Prostate gland (tissue), 2 donors: Measurements from ENCODE around the gene DIP2B. TPM values are rescaled to one million over a fixed set of nuclear protein-coding genes. Genes with fewer than 3 reads are reported as not detected.

ENCODE experiments used
- DNase-seq: peaks from one replicate; pipeline ENCODE4 v3.0.0-alpha.2; 2019; ENCODE audit warnings: low spot score
- H3K27ac ChIP-seq, 2 donors: fragments of 200-600 bp; sonication (generic); 2 replicates each; pipeline ENCODE4 v1.5.1; 2017 to 2019
- H3K27me3 ChIP-seq: fragments of 200-600 bp; sonication (generic); replicated peaks from 2 replicates; pipeline ENCODE4 v1.5.1; 2019; ENCODE audit not compliant: insufficient read depth
- H3K36me3 ChIP-seq, 2 donors: fragments of 200-600 bp; sonication (generic); 1 replicate in 1 of 2; 2 replicates in 1 of 2; pipeline versions ENCODE4 v1.5.1 to v1.8.1; 2017 to 2019
- H3K4me1 ChIP-seq: fragments of 200-600 bp; sonication (generic); replicated peaks from 2 replicates; pipeline ENCODE4 v1.5.1; 2019
- H3K4me3 ChIP-seq, 2 donors: fragments of 200-600 bp; sonication (generic); 2 replicates each; pipeline ENCODE4 v1.5.1; 2017 to 2019
- H3K9me3 ChIP-seq: fragments of 200-600 bp; sonication (generic); 2 replicates; pipeline ENCODE4 v1.5.1; 2017
- CTCF ChIP-seq, 4 experiments: fragments of 200-600 bp in 2 of 4; fragments of 450-650 bp in 2 of 4; sonication (generic) in 2 of 4; IDR thresholded peaks; 1 replicate in 3 of 4; 2 replicates in 1 of 4; pipeline ENCODE4 v1.5.1; 2016 to 2019; ENCODE audit warnings: antibody characterized with exemption in 4 of 4, mild to moderate bottlenecking in 2 of 4, moderate library complexity in 2 of 4
- POLR2A ChIP-seq: fragments of 450-650 bp; IDR thresholded peaks from one replicate; pipeline ENCODE4 v1.6.1; 2016; ENCODE audit warnings: antibody characterized with exemption, mild to moderate bottlenecking
- POLR2AphosphoS5 ChIP-seq: sonication (generic); formaldehyde crosslinking; IDR thresholded peaks from one replicate; pipeline ENCODE4 v1.6.1; 2017; ENCODE audit warnings: antibody characterized with exemption
- WGBS: methylation state at CpG from one replicate; pipeline ENCODE4 v1.1.5; 2018; 5-methylcytosine and 5-hydroxymethylcytosine counted together
- intact Hi-C: fragments of 100-400 bp; cut with DNase I; formaldehyde crosslinking; loops from one replicate; pipeline ENCODE4 v1.14.2; 2022
- total RNA-seq, 2 donors: library from RNA; depleted of rRNA; stranded (reverse); fragments of >200 nt; gene quantifications; one replicate each; pipeline ENCODE4 v1.1.0, GENCODE V29; 2016

DIP2B gene
- total RNA-seq, 2 donors from 2014 or later = 23.2 to 56.3 TPM

- 90% methylated on average over 2 of the region's 2 CpGs for WGBS
- Histone ChIP-seq H3K27me3 (no peaks in the 10 kb centered on the region), H3K9me3 (no peaks in the 10 kb centered on the region), H3K4me1 (no peaks in the 10 kb centered on the region), H3K36me3 (no peaks in the 10 kb centered on the region), H3K4me3 (no peak overlapping the region), H3K27ac (no peak overlapping the region)
- intact Hi-C loops = no loop called here
- no peak for DNase-seq
- TF ChIP-seq POLR2A (no peak), POLR2AphosphoS5 (no peak), CTCF (IDR thresholded peaks at IDR 0.05) (no peak)
Observed at GRCh38 chr12:50525422-50525821, 20.6 kb downstream of the DIP2B start.

- Histone ChIP-seq H3K36me3 (no peaks in the 10 kb centered on the region), H3K27me3 (no peaks in the 10 kb centered on the region), H3K4me3 (no peak overlapping the region), H3K4me1 (peaks cover 5% of the 10 kb centered on the region), H3K9me3 (no peaks in the 10 kb centered on the region), H3K27ac (no peak overlapping the region)
- intact Hi-C loops = no loop called here
- no peak for DNase-seq
- 100% methylated on average over 5 of the region's 5 CpGs for WGBS
- TF ChIP-seq POLR2AphosphoS5 = no peak
- no peak for TF ChIP-seq POLR2A
- no peak for TF ChIP-seq CTCF (IDR thresholded peaks at IDR 0.05)
Observed at GRCh38 chr12:50527359-50527726, 22.6 kb downstream of the DIP2B start.

- no peak overlapping the region for H3K4me3 ChIP-seq
- H3K27ac ChIP-seq = no peak overlapping the region
- no peak for DNase-seq
- no peaks in the 10 kb centered on the region for H3K36me3 ChIP-seq
- intact Hi-C loops = no loop called here
- 96% methylated on average over 1 of the region's 1 CpG for WGBS
- no peak for TF ChIP-seq POLR2A
- TF ChIP-seq POLR2AphosphoS5 = no peak
- no peak for TF ChIP-seq CTCF (IDR thresholded peaks at IDR 0.05)
- H3K4me1 ChIP-seq = peaks cover 5% of the 10 kb centered on the region
- no peaks in the 10 kb centered on the region for H3K27me3 ChIP-seq
- H3K9me3 ChIP-seq = no peaks in the 10 kb centered on the region
Observed at GRCh38 chr12:50528800-50529199, 24.0 kb downstream of the DIP2B start.

- Histone ChIP-seq H3K27ac (no peak overlapping the region), H3K27me3 (no peaks in the 10 kb centered on the region), H3K4me3 (no peak overlapping the region), H3K4me1 (peaks cover 5% of the 10 kb centered on the region), H3K9me3 (no peaks in the 10 kb centered on the region), H3K36me3 (no peaks in the 10 kb centered on the region)
- intact Hi-C loops = no loop called here
- 93% methylated on average over 3 of the region's 3 CpGs for WGBS
- TF ChIP-seq POLR2A (no peak), POLR2AphosphoS5 (no peak)
- no peak for DNase-seq
Observed at GRCh38 chr12:50529345-50529744, 24.6 kb downstream of the DIP2B start.

GRCh38 chr12:50530532-50530931 lies 25.7 kb downstream of the DIP2B start:
- intact Hi-C loops = no loop called here
- TF ChIP-seq POLR2AphosphoS5 (peak; percentile 45), CTCF (IDR thresholded peaks at IDR 0.05) (no peak)
- Histone ChIP-seq H3K9me3 (no peaks in the 10 kb centered on the region), H3K4me1 (peaks cover 5% of the 10 kb centered on the region), H3K27ac (no peak overlapping the region), H3K36me3 (no peaks in the 10 kb centered on the region), H3K27me3 (no peaks in the 10 kb centered on the region), H3K4me3 (no peak overlapping the region)
- no peak for DNase-seq
- WGBS = 45% methylated on average over 2 of the region's 2 CpGs
